Adrenal gland (tissue), 5 donors: ENCODE measurements around the gene DPP6.

Experiments
- POLR2A ChIP-seq, 2 donors: fragments of 450-650 bp; IDR thresholded peaks; one replicate each; pipeline ENCODE4 v1.6.1; 2017; ENCODE audit warnings: antibody characterized with exemption in 2 of 2, mild to moderate bottlenecking in 2 of 2, moderate library complexity in 1 of 2
- TF ChIP-seq, protein P1 (sequence below), 6 experiments: fragments of 450-650 bp in 4 of 6; fragments of 200-600 bp in 2 of 6; sonication (generic) in 1 of 6; IDR thresholded peaks; 1 replicate in 5 of 6; 2 replicates in 1 of 6; pipeline versions ENCODE4 v1.5.1 to v1.8.0; 2016 to 2021; ENCODE audit warnings: antibody characterized with exemption in 6 of 6, mild to moderate bottlenecking in 2 of 6, moderate library complexity in 1 of 6
- donor health status: DM: no; HTN: no; CAD: no.

DNA sequence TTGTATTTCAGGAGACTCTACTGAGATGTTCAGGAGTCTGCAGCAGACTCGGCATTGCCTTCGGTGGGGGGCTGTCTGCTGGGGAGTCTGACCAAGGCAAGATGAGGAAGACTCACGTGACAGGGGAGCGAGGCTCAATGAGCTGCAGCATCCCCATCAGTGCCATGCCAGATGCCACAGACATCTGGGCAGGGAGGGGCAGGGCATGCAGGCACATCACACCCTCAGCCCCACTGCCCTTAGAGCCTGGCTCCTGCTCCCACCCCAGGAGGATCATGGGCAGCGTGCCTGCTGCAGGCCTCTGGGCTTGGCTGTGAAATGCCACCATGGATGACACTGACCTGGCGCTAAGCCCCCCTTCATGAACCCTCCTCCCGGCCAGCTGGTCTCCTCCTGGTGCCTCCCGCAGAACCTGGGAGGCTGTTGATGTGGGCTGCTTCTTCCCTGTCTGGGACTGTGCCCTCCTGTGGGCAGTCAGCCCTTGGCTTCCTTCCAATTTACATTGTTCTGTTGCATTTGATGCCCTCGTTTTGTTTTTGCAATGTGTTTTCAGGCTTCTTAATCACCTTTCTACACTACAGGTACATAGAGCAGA, 715.7 kb downstream of the DPP6 start:
- TF ChIP-seq, protein P1, sequence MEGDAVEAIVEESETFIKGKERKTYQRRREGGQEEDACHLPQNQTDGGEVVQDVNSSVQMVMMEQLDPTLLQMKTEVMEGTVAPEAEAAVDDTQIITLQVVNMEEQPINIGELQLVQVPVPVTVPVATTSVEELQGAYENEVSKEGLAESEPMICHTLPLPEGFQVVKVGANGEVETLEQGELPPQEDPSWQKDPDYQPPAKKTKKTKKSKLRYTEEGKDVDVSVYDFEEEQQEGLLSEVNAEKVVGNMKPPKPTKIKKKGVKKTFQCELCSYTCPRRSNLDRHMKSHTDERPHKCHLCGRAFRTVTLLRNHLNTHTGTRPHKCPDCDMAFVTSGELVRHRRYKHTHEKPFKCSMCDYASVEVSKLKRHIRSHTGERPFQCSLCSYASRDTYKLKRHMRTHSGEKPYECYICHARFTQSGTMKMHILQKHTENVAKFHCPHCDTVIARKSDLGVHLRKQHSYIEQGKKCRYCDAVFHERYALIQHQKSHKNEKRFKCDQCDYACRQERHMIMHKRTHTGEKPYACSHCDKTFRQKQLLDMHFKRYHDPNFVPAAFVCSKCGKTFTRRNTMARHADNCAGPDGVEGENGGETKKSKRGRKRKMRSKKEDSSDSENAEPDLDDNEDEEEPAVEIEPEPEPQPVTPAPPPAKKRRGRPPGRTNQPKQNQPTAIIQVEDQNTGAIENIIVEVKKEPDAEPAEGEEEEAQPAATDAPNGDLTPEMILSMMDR (IDR thresholded peaks at IDR 0.05) = no peak
- no peak for TF ChIP-seq POLR2A (IDR thresholded peaks at IDR 0.05)
